ENCODE data around the gene EFCAB6.

EFCAB6 gene

DNA sequence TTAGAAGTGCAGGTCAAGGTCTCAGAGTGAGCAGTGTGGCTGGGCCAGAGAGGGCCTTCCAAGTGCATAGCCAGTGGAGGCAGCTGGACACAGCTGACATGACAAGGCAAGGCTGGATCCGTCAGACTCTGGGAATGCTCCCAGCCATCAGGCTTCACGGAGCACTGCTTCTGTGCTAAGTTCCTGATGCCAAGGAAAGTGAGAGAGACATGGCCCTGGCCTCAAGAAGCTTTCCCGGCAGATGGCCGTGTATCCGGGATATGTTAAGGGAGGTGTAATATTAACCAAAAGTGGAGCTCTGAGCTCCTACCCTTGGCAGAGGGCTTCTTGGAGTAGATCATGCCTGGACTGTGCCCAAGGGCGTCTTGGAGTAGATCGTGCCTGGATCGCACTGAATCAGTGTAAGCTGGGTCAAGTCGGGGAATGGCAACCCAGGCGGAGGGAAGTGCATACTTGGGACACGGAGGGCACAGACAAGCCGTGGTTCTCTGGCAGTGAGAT, 7.4 kb upstream of the EFCAB6 start:
- no peak for DNase-seq (ENCODE audit: low read depth, low spot score)

DNA sequence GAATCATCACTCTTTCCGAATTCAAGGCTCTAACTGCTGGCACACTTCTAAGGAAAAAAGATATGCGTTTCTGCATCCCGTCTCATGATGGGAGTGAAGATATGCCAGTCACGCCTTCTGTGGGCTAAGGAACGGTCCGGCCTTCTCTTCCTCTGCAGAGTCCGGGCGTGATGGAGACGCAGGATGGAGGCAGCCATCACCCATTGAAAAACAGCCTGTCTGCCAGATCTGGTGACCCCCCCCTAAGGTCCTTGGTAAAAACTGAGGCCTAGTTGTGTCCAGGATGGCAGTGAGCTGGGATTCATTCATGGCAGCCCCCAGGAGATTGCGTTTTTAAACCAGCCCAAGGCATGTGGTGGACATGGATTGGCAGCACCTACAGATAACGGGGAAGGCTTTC, 6.9 kb upstream of the EFCAB6 start:
- no peak for DNase-seq (ENCODE audit: low read depth, low spot score)

DNA sequence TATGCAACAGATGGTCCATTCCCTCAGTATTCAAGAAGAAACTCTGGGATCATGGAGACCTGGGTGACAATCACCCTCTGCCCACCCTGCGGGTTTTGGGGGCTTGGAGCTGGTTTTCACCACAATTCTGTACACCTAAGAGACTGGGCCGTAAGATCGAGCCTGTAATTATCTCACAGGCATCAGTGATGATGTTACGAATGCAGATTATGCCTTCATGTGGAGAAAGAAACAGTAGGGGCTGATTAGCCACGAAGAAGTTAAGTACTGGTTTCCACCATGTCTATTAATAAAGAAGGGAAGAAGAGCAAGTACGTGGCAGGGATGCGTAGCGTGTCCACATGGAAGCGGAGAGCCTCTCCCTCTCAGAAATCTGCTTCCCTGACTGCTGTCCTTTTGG, 5.3 kb upstream of the EFCAB6 start:
- DNase-seq (ENCODE audit: low read depth, low spot score): no peak

DNA sequence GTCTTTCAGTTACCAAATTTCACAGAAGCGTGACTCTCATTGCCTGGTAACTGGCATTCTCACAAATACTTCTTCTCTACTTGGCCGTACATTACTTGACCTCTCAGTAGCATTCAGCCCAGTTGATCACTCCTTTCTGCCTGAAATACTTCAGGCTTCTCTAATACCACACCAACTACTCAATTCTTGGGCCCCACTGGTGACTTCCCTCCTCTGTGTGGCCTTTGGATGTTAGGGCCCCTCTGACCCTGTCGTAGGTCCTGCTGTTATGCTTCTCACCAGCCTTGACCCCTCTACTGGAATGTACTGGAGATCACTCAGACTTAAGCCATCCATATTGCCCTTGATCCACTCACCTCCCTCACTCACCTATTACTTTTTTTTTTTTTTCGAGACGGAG, 2.2 kb upstream of the EFCAB6 start:
- no peak for DNase-seq (ENCODE audit: low read depth, low spot score)

DNA sequence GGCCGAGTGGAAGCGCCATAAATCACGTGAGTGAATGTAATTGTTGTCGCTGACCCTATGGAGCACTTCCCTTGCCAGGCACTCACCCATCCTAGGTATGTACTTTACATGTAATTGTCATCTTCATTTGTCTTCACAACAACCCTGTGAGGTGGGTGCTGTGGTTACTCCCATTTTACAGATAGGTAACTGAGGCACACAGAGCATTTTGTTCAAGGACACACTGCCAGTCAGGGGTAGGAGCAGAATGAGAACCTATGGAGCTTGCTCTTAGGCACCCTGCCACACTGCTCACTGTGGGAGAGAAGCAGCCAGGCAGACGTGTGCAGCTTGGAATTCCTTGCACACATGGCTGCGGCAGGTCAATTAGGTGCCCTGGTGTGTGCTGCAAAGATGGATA, 785 bp upstream of the EFCAB6 start:
- DNase-seq (ENCODE audit: low read depth, low spot score): no peak

DNA sequence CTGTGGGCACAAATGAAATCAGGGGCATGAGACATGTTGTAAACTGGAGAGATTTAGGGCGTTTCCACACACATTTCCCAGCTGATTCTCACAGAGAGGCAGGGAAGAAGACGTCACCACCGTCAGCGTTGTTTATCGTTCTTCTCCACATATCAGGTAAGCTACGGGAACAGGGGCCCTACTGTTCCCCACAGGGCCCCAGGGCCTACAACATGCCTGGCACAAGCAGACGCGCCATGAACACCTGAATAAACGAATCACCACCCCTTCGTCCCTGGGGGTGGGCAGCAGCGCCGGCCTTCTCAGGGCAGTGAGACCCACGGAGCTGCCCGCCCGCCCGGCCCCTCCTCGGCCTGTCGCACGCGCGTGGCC, 342 bp downstream of the EFCAB6 start:
- DNase-seq (ENCODE audit: low read depth, low spot score): no peak

DNA sequence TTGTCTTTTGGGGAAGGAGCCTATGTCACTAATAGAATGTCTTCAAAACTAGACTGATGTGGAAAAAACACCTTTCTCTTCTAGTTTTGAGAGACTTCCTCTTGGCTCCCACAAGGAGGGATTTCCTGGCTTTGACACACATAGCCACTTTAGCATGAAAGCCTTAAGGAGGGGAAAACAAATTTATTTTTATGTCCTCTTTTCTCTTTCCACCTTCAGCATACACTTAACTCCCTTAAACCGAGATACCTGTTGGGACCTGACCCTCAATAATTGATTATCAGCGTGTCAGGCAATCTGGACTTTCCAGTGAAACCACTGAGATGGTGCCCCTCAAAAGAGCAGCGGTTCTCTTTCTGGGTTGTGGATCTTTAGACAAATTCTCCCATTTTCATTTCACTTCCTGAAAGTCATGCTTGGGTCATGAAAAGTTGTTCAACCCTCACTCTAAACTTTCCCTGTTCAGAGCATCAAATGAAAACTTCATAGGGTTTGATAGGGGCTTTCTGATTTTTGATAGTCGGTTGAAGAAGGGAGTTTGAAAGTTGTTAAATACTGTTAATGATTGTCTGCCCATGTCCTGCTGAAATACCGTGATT, 9.1 kb downstream of the EFCAB6 start:
- no peak for DNase-seq (ENCODE audit: low read depth, low spot score)

DNA sequence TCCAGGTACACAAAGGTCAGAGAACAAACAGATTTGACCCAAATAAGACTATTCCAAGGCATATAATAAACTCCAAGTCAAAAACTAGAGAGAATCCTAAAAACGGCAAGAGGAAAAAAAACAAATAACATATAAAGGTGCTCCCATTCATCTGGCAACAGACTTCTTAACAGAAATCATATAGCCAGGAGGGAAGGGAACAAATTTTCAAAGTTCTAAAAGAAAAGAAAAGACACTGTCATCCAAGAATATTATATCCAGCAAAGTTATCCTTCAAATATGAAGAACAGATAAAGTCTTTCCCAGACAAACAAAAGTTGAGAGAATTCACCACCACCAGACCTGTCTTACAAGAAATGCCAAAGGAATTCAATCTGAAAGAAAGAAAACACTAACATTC, 11.1 kb downstream of the EFCAB6 start:
- DNase-seq (ENCODE audit: low read depth, low spot score): no peak

DNA sequence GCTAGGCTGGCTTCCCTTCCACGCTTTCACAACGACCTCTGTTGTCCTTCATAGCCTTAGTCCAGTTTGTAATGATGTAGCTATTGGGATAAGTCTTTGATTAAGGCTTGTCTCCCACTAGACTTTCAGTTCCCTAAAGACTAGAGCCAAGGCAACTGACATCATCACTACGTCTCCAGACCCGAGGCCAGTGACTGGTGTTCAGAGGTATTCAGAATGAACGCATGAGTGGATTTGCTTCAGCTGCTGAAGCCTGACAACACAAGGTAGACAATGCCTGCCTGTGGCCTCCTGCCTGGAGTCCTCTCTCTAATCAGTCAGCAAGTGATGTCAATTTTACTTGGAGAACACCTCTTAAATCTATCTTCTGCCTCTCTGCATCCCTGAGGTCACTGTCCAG, 13.6 kb downstream of the EFCAB6 start:
- no peak for DNase-seq (ENCODE audit: low read depth, low spot score)

DNA sequence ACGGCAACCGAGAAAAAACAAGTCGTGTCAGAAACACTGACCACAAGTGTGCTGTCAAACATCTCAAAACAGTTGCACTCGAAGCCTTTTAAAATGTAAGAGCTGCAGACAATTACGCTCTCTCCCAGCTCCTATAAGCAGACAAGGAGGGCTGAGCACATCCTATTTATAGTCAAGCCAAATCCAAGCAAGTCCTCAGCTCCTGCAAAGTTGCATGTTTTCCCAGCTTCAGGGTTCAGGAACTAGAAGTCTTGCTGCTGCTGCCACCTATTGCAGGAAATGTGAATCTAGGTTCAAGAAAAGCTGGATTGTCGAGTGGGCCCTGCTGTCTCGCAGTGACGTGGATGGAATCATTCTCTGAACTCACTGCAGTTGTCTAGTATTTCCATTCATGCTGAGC, 15.5 kb downstream of the EFCAB6 start:
- DNase-seq (ENCODE audit: low read depth, low spot score): no peak

DNA sequence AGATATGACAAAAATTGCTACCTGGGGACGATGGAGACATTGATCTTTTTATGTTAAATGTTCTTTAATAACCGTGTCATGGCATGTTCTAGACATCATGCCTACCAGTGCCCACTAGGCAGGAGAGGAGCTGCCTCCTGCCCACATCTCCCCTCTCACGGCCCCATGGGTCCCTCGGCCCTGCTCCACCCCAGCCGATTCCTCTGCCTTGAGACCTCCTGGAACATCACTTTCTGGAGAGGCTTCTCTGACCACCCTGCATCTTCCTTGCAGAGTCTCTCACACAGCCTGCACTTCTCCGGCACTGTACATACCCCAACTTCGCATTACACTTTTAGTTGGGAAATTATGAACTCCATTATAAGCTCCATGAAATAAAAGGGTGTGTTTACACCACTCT, 16.8 kb downstream of the EFCAB6 start:
- DNase-seq (ENCODE audit: low read depth, low spot score): no peak

DNA sequence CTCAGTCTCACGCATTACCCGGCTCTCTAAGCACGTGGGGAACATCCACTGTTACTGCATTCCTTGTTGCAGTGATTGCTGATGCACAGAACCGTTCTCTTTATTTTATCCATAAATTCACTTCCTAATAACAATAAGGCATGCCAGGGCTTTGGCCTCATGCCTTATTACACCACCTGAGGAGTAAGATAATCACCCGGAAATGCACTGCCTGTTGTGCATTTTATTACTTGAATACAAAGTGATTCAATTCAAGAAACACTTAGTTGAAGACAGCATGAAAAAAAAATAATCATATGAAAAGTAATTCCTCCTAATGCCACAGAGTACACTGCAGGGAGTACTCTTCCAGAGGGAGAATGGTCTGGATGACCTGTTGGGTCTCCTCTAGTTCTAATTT, 19.2 kb downstream of the EFCAB6 start:
- DNase-seq (ENCODE audit: low read depth, low spot score): no peak

DNA sequence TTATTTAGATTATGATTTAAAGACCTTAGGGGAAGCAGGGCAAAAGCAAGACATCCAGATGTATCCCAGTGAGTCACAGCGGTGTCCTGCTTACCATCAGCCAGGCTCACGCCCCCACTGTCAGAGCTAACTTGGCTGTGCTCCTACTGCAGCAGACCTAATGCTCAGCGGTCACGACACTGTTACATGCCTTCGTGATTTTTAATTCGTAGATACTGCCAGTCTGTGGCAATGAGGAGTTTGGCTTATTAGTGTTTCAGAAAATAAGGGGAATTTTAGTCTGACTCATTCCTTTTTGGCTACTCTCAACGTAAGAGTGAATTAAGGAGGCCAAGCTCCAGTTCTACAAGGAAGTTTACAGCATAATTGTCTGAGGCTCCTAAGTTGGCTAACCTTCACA, 22.7 kb downstream of the EFCAB6 start:
- no peak for DNase-seq (ENCODE audit: low read depth, low spot score)

DNA sequence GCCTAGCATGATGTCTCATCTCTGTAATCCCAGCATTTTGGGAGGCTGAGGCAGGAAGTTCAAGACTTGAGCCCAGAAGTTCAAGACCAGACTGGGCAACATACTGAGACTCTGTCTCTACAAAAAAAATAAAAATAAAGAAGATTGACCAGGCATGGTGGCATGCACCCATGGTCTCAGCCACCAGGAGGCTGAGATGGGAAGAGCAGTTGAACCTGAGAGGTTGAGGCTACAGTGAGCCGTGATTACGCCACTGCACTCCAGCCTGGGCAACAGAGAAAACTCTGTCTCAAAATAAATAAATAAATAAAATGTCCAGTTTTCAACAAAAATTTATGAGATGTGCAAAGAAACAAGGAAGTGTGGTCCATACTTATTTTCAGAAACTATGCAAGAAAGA, 28.3 kb downstream of the EFCAB6 start:
- no peak for DNase-seq (ENCODE audit: low read depth, low spot score)

DNA sequence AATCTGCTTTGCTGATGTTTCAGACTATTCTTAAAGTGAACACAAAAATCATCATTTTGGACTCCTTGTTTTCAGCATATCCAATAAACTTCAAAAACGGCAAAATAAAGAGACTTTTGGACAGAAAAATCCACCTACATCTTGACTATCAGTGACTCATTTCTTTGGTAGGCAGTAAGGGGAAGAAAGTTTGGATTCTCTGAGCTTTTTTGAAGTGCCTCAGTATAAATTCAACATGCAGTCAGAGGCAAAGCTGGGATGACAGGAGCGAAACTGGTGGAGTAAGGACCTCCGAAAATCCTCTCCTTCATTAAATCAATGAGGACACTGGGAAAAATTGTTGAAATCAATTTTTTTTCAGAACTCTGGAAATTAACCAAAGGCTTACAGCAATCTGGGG, 29.7 kb downstream of the EFCAB6 start:
- DNase-seq (ENCODE audit: low read depth, low spot score): no peak

DNA sequence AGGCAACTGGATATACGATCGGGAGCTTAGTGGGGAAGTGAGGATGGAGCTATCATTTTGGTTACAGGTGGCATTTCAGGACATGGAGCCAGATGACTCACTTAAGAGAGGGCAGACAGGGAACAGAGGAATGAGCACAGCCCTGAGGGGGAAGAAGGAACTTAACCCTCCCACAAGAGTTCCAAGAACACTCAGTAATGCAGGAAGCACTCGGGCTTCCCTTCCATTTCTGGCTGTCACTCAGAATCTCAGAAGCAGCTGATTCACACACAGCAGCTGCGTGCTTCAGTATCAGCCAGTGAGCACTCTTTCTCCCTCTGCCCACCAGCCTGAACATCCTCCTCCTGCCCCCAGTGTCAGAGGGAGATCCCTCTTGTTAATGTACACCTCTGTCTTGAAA, 34.8 kb downstream of the EFCAB6 start:
- DNase-seq (ENCODE audit: low read depth, low spot score): no peak

DNA sequence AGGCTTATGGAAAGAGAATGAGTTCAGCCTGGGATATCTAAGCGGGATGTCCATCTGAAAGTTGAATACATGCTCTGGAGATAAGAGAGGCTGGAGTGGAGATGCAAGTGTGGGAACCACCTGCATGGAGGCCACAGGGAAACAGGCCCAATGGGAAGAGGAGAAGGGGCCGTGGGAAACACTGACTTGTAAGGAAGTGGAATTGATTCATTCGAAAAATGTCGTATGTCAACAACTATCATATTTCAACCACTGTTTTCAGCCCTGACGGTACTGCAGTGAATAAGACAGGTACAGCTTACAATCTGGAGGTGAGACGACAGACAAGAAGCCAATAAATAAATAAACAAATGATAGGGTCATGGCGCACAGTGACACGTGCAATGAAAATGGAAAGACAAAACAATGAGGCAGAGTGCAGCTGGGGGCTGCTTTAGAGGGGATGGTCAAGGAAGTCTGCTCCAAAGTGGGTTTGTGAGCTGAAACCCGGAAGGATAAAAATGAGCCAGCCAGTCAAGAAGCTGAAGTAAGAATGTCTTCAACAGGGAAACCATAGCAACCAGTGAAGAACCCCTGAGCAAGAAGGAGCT, 35.9 kb downstream of the EFCAB6 start:
- DNase-seq (ENCODE audit: low read depth, low spot score): no peak

DNA sequence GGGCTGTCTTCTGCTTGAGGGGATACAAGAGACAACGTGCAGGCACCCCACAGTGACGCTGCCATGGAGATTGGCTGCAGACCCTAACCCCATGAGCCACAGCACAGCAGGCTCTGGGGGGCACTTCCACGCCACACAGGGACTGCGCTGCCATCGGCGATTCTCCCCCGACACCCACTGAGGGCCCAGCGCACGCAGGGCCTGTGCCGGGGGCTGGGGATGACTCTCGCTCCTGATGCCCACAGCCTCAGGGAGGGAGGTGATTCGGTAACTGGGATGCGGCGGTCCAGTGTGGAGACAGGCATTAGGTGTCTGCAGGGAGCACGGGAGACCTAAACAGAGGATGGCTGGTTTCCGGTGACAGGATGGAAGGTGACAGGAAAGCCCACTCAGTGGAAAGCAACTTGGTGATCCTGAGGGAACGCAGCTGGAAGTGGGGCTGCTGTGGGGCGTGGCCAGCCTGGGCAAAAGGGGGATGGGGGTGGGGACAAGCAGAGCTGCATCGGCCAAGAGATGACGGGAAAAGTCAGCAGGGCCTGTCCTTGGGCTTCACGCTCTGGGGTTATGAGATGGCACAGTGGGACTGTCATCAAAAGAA, 37.7 kb downstream of the EFCAB6 start:
- DNase-seq (ENCODE audit: low read depth, low spot score): no peak

DNA sequence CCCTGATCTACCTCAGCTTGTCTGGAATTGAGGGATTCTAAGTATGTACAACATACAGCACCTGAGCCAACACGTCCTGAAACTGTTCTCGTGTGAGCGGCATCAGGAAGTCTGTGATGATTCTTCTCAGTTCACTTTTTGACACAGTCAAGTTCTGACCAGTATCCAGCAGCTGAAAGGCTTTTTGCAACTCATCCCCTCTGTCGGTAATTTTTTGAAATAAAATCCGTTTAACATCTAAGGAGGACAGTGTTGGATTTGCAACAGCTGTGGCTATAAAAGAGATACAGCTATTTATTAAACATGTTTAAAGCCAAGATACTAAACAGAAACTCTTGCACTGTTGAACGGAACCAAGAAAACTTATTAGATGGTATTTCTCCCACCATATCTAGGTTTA, 39.3 kb downstream of the EFCAB6 start:
- DNase-seq (ENCODE audit: low read depth, low spot score): no peak

DNA sequence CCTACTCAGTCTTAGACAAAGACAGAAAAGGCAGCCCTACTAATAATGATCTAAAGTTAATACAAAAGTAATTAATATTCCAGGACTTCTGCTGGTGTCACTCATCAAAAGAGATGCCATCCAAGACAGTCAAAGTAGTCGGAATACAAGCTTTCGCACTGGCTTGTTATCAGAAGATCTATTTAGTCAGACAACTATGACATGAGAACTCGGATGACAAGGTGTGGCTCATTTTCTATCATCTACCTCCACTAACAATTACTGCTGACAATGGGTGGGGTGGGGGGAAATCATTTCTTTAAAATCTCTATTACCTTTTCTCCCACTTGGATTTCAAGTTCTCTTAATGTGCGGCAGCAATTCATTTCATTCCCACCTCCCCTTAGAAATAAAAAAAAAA, 56.7 kb downstream of the EFCAB6 start:
- DNase-seq (ENCODE audit: low read depth, low spot score): no peak

DNA sequence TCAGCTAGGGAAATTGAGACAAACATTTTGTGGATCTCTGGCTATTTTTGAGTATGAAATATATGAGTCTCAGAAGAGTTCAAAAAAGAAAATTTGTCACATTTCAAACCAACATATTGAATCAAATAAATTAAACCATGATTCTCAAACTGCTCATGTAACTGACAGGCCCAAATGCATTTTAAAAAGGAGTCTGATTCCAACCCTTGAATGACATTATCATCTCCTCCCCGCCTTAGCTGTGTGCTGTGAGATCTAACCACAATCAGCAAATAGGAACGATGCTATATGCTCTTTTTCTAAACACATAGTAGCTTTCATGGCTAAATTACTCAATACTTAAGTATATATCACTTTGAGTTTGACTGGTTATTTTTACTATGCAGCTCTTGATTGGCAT, 57.1 kb downstream of the EFCAB6 start:
- no peak for DNase-seq (ENCODE audit: low read depth, low spot score)

DNA sequence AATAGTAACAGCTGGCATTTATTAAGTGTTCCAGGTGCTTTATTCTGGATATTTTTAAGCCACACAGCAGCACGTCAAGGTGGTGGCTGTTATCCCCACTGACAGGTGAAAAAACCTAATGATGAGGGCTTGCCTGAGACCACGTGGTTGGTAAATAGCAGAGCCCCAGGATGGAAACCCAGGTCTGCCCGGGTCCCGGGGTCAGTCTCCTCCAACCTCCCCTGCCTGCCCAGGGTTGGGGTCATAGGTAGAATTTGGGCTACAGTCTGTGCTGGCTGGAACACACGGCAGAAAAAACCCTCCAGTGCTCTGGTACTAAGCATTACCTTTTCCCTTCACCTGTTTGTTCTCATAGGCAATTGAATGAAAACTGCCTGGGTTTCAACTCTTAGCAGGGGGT, 57.9 kb downstream of the EFCAB6 start:
- DNase-seq (ENCODE audit: low read depth, low spot score): no peak

DNA sequence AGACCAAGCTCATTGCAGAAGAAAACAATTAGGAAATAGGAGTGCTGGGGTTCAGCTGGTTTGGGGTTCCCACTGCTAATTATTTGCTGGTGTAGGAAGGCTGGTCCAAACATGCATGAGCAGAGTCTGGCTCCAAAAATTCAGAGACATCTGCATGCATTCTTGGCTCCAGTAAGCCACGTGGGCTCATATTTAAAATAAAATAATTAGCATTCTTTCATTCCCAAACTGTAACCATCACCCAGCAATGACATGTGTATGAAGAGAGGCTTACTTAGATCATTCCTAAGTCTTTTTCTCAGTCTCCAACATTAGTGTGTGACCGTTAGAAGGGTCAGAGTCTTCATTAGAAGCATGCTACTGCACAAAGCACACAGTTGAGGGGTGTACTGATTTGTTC, 58.4 kb downstream of the EFCAB6 start:
- no peak for DNase-seq (ENCODE audit: low read depth, low spot score)

DNA sequence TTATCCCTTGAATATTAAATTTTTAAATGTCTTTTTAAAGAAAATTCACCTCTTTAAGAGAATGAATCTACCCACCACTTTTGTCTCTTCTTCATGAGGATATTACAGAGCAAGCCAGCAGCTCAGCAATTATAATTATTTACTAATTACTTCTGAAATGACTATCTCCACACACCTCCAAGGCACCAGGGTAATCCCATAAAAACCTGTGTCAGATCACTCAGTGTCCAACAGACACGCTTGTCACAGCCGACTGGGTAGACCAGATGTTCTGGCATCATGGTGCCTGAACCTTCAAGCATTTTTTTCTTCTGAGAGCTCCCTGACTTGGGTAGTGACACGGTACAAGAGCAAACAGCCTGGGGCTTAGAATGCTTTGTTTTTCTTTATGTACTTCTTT, 61.4 kb downstream of the EFCAB6 start:
- no peak for DNase-seq (ENCODE audit: low read depth, low spot score)

Measured in iPS DF 19.7 (cell line).